SK-N-MC (cell line): ENCODE data around the gene IFIT1.

Experiments used
- EZH2 ChIP-seq: fragments of 200-600 bp; sonication (generic); IDR thresholded peaks from one replicate; pipeline ENCODE4 v1.6.1; 2017; ENCODE audit warnings: antibody characterized with exemption
- POLR2AphosphoS5 ChIP-seq: IDR thresholded peaks from 2 replicates; pipeline ENCODE4 v1.6.1; 2012; ENCODE audit warnings: mild to moderate bottlenecking, low read depth, low read length, borderline replicate concordance

DNA sequence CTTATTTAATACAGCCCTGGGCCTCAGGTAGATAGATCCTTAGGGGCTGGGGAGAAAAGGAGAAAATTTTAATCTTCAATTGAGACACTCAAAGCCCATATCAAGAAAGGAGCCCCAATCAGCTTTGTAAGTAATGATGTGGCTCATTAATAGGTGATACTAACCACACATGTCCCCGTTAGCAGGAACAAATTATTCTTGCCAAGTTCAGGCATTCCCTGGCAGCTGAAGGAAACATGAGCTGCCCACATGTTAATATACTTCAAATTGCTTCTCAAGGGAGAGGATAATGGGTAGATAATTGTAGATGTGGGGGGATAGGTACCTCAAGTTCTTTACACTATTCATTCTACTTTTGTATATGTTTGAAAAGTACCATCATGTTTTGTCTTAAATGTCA lies 36.5 kb downstream of the IFIT1 start:
- TF ChIP-seq EZH2 (no peak), POLR2AphosphoS5 (no peak)
